H1 (cell line): ENCODE results near the gene MYOM1. TPM values are rescaled to one million over a fixed set of nuclear protein-coding genes. Genes with fewer than 3 reads are reported as not detected.

ENCODE experiments used
- CTBP2 ChIP-seq: IDR thresholded peaks from 2 replicates; pipeline ENCODE4 v1.7.0; 2011; ENCODE audit warnings: borderline replicate concordance, mild to moderate bottlenecking, moderate library complexity, mixed read lengths, low read length; ENCODE audit not compliant: insufficient read depth, insufficient read length
- CTCF ChIP-seq, 3 experiments: IDR thresholded peaks; 1 replicate in 2 of 3; 2 replicates in 1 of 3; pipeline versions ENCODE4 v1.5.1 to v1.6.1; 2011; ENCODE audit warnings: low read length in 3 of 3, mild to moderate bottlenecking in 3 of 3, inconsistent platforms in 2 of 3, low read depth in 1 of 3, moderate library complexity in 1 of 3; ENCODE audit not compliant: insufficient read depth in 1 of 3; ENCODE audit errors: control extremely low read depth in 1 of 3
- POLR2AphosphoS5 ChIP-seq: IDR thresholded peaks from 2 replicates; pipeline ENCODE4 v1.6.1; 2011; ENCODE audit warnings: low read depth, low read length
- SP2 ChIP-seq: IDR thresholded peaks from 2 replicates; pipeline ENCODE4 v1.6.1; 2012; ENCODE audit warnings: mild to moderate bottlenecking, low read length, inconsistent platforms
- polyA plus RNA-seq, 7 experiments: library from polyadenylated mRNA; depleted of rRNA in 3 of 7; stranded (reverse) in 5 of 7; unstranded in 2 of 7; fragments of >200 nt in 5 of 7; fragments of 200-250 nt in 2 of 7; gene quantifications; 1 replicate in 5 of 7; 2 replicates in 1 of 7; 4 replicates in 1 of 7; pipeline versions ENCODE4 v1.2.1 to v1.2.3, GENCODE V29; 2011 to 2013; ENCODE audit warnings: missing spikeins in 2 of 7, mixed read lengths in 2 of 7
- total RNA-seq: library from RNA; stranded (reverse); fragmentation: NEBNext Ultra II Directional; extraction: Animal tissue kit (Norgen Biotek cat#: 25700); gene quantifications from 2 replicates; pipeline ENCODE4 v1.2.1, GENCODE V29; 2021

Gene MYOM1
- total and polyA plus RNA-seq, 2 of the 8 experiments (the other 6 are each of a cell fraction or from before 2014, with no cell fraction given), result 0.06 to 0.32 TPM

GRCh38 chr18:3135536-3135935, 84.2 kb downstream of the MYOM1 start (continued):
- TF ChIP-seq CTBP2, result no peak
- no peak for TF ChIP-seq POLR2AphosphoS5
- no peak for TF ChIP-seq SP2
- no peak for TF ChIP-seq CTCF (IDR thresholded peaks at IDR 0.05; ENCODE audit: control extremely low read depth in 1 of 3, insufficient read depth in 1 of 3, low read depth in 1 of 3, low read length in 3 of 3)
